ENCODE results near the gene STARD8.

DNA sequence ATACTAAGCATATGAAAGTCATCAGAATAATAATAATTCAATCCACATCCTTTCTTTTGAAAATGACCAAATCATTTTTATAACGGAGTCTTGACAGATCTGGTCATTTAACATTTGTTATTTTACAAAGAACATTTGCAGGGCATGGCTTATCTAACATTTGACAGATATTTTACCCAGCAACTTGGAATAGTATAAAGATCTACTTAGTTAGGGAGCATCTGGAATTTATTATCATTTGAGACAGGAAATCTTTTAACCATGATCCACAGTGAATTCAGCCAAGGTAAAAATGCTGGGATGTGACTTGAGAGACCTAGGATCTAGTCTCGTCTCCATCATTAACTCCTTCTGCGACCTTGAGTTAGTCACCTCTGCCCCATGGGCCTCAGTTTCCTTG is 22.4 kb downstream of the STARD8 start:
- TF ChIP-seq ZNF274 (IDR thresholded peaks at IDR 0.05; ENCODE audit: low read depth, low read length), result no peak
- no peak for TF ChIP-seq YY1 (IDR thresholded peaks at IDR 0.05; ENCODE audit: insufficient read depth, insufficient read length)

All from NT2/D1 (cell line).